Sciatic nerve (tissue), 1 donor: ENCODE measurements around the gene RANBP10. TPM values are rescaled to one million over a fixed set of nuclear protein-coding genes. Genes with fewer than 3 reads are reported as not detected.

Experiments used
- total RNA-seq: library from RNA; stranded (reverse); fragmentation: NEBNext Ultra II Directional; extraction: Animal tissue kit (Norgen Biotek cat#: 25700); gene quantifications from one replicate; pipeline ENCODE4 v1.2.1, GENCODE V29; 2021
- donor health status: DM: no; HTN: no; CAD: no.

Gene RANBP10
- total RNA-seq, 1 donor from 2014 or later, result 21.7 TPM

Other genes starting within 250 kb of the RANBP10 start
- 44.0 TPM for gene CTCF, start 244.0 kb downstream of the RANBP10 start, total RNA-seq
- 2.8 TPM for gene CARMIL2, start 161.4 kb downstream of the RANBP10 start, total RNA-seq
- gene ACD, start 146.3 kb downstream of the RANBP10 start, total RNA-seq, result 21.2 TPM
- 5.6 TPM for gene PARD6A, start 145.6 kb downstream of the RANBP10 start, total RNA-seq
- gene ENKD1, start 139.8 kb downstream of the RANBP10 start, total RNA-seq, result 19.7 TPM
- 8.6 TPM for gene C16orf86, start 139.7 kb downstream of the RANBP10 start, total RNA-seq
- 16.8 TPM for gene GFOD2, start 87.2 kb downstream of the RANBP10 start, total RNA-seq
- gene TSNAXIP1, start 329 bp upstream of the RANBP10 start, total RNA-seq, result 1.5 TPM
- 22.7 TPM for gene THAP11, start 35.8 kb upstream of the RANBP10 start, total RNA-seq
- gene NUTF2, start 40.4 kb upstream of the RANBP10 start, total RNA-seq, result 59.2 TPM
- 45.1 TPM for gene CENPT, start 41.1 kb upstream of the RANBP10 start, total RNA-seq
- 40.2 TPM for gene EDC4, start 66.5 kb upstream of the RANBP10 start, total RNA-seq
- 1.6 TPM for gene NRN1L, start 78.3 kb upstream of the RANBP10 start, total RNA-seq
- gene PSKH1, start 86.7 kb upstream of the RANBP10 start, total RNA-seq, result 27.4 TPM
- 0.98 TPM for gene CTRL, start 125.3 kb upstream of the RANBP10 start, total RNA-seq
- gene PSMB10, start 130.3 kb upstream of the RANBP10 start, total RNA-seq, result 35.3 TPM
- gene LCAT, start 137.6 kb upstream of the RANBP10 start, total RNA-seq, result 46.2 TPM
- gene SLC12A4, start 162.1 kb upstream of the RANBP10 start, total RNA-seq, result 115 TPM
- gene DPEP3, start 173.9 kb upstream of the RANBP10 start, total RNA-seq, result not detected
- 4.4 TPM for gene DPEP2, start 192.9 kb upstream of the RANBP10 start, total RNA-seq
- not detected for gene DPEP2NB, start 209.4 kb upstream of the RANBP10 start, total RNA-seq
- gene DDX28, start 216.7 kb upstream of the RANBP10 start, total RNA-seq, result 6.3 TPM
- gene DUS2, start 216.7 kb upstream of the RANBP10 start, total RNA-seq, result 14.7 TPM